ENCODE results near the gene TTC33.
"Not testable (repeated sequence)": the region's sequence is repeated elsewhere in the genome, so short reads cannot be mapped to it uniquely, and the experiment has no call there.

- not testable (repeated sequence) for TF ChIP-seq CTCF (IDR thresholded peaks at IDR 0.05); POLR2AphosphoS5 (IDR thresholded peaks at IDR 0.05; ENCODE audit: low read depth, low read length)
These were observed 39.1 kb upstream of the TTC33 start for GRCh38 chr5:40794877-40795276.
